LNCAP (cell line): ENCODE data around the gene PLAU.

Experiments used
- CTCF ChIP-seq: fragments of 450-650 bp; IDR thresholded peaks from 2 replicates; pipeline ENCODE4 v1.5.1; 2017; ENCODE audit warnings: mild to moderate bottlenecking

The PLAU gene

DNA sequence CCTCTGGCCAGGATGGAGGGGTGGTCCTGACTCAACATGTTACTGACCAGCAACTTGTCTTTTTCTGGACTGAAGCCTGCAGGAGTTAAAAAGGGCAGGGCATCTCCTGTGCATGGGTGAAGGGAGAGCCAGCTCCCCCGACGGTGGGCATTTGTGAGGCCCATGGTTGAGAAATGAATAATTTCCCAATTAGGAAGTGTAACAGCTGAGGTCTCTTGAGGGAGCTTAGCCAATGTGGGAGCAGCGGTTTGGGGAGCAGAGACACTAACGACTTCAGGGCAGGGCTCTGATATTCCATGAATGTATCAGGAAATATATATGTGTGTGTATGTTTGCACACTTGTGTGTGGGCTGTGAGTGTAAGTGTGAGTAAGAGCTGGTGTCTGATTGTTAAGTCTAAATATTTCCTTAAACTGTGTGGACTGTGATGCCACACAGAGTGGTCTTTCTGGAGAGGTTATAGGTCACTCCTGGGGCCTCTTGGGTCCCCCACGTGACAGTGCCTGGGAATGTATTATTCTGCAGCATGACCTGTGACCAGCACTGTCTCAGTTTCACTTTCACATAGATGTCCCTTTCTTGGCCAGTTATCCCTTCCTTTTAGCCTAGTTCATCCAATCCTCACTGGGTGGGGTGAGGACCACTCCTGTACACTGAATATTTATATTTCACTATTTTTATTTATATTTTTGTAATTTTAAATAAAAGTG lies 6.0 kb downstream of the PLAU start:
- no peak for TF ChIP-seq CTCF

GRCh38 chr10:73917566-73918305 lies 6.8 kb downstream of the PLAU start:
- no peak for TF ChIP-seq CTCF

DNA sequence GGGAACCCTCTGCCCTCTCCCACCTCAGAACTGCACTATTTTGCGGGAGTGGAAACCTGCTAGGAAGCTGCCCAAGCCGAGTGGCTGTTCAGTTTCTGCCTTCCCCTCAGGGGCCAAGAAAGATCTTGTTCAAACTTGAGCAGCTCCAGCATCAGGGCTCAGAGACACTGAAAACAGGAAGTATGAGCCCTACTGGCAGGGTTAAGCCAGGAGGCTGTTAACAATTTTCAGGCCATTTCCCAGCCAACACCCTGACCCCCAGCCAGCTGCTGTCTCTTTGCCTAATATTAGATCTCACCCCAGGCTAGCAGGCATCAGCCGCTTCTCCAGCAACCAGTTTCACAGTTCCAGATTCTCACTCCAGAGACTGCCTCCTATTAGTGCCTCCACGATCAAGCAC lies 9.2 kb downstream of the PLAU start:
- TF ChIP-seq CTCF = no peak

DNA sequence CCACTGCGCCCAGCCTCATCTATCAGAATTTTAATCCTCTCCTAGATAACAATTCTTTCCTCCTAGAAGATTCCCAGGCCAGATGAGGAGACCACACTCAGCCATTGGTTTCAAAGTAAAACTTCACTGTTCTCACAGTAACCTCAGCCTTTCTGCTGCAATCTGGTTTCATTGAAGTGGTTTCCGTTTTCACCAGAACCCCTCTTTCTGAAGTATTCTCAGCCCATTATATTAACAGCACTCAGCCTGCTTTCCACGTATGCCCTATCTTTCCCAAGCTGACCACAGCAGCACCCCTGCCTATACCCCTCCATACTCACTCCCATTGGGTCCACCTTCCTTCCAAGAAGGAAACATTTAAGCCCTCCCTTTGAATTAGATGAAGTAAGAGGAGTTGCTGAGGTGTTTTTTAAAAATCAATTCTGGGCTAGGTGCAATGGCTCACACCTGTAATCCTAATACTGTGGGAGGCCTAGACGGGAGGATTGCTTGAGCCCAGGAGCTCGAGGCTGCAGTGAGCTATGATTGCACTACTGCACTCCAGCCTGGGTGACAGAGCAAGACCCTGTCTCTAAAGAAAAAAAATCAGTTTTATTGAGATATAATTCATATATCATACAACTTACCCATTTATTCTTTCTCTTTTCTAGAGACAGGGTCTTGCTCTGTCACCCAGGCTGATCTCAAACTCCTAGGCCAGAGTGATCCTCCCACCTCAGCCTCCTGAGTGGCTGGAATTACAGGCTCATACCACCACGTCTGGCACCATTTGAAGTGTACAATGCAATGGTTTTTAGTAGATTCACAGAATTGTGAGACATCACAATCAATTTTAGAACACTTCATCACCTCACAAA lies 11.3 kb downstream of the PLAU start:
- TF ChIP-seq CTCF = no peak

GRCh38 chr10:73922864-73923133 lies 11.9 kb downstream of the PLAU start:
- no peak for TF ChIP-seq CTCF

DNA sequence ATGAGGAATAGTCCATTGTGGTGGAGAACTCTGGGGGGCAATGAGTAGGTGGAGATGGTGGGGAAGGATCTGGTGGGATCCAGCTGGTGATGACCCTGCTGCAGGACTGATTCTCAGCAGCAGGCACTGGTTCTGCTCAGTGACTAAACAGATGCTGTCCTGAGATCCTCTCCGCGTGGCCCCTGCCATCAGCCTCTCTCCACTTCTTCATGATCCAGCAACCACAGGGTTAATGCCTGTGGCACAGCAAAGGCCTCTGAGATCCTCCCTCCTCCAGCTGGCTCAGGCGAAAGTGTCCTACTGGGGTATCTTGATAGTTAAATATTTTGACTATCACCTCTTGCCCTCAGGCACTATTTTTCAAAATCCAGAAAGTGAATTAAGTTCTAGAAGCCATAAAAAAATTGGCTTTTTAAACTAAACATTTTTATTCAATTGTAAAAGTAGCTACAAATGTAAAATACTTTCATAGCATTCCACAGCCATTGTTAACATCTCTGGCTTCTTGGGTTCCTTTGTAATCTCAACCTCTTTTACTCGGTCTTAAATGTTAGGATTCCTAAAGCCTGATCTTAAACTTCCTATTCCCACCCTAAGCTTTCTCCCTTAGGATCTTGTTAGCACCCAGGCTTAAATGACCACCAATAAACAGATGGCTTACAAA lies 13.1 kb downstream of the PLAU start:
- no peak for TF ChIP-seq CTCF

DNA sequence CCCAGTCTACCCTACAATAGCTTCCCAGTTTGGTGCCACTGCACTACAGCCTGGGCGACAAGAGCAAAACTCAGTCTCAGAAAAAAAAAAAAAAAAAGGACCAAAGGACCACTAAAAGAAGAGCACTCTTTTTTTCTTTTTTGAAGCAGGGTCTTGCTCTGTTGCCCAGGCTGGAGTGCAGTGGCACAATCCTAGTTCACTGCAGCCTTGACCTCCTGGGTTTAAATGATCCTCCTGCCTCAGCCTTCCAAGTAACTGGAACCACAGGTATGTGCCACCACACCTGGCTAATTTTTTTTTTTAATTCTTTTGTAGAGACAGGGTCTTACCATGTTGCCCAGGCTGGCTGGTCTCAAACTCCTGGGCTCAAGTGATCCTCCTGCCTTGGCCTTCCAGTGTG lies 14.0 kb downstream of the PLAU start:
- TF ChIP-seq CTCF = no peak
